Transverse colon (tissue), 4 donors: ENCODE data around the gene SLC44A4. TPM values are rescaled to one million over a fixed set of nuclear protein-coding genes. Genes with fewer than 3 reads are reported as not detected.
"Not testable (repeated sequence)": the region's sequence is repeated elsewhere in the genome, so short reads cannot be mapped to it uniquely, and the experiment has no call there.

Experiments
- DNase-seq: peaks from one replicate; pipeline ENCODE4 v3.0.0-alpha.2; 2019
- H3K27ac ChIP-seq, 4 donors: fragments of 200-600 bp; sonication (generic); 2 replicates each; pipeline ENCODE4 v1.5.1; 2016 to 2018; ENCODE audit warnings: inconsistent platforms in 4 of 4
- H3K27me3 ChIP-seq: fragments of 200-600 bp; sonication (generic); 2 replicates; pipeline ENCODE4 v1.5.1; 2017; ENCODE audit warnings: inconsistent platforms
- H3K36me3 ChIP-seq, 4 donors: fragments of 200-600 bp; sonication (generic); 2 replicates each; pipeline ENCODE4 v1.5.1; 2017 to 2019; ENCODE audit warnings: inconsistent platforms in 4 of 4
- H3K4me1 ChIP-seq, 4 donors: fragments of 200-600 bp; sonication (generic); 2 replicates each; pipeline ENCODE4 v1.5.1; 2017 to 2020; ENCODE audit warnings: inconsistent platforms in 4 of 4
- H3K4me3 ChIP-seq, 4 donors: fragments of 200-600 bp; sonication (generic); 1 replicate in 1 of 4; 2 replicates in 3 of 4; pipeline versions ENCODE4 v1.5.1 to v1.6.1; 2017 to 2019; ENCODE audit warnings: inconsistent platforms in 4 of 4
- H3K9me3 ChIP-seq, 2 donors: fragments of 200-600 bp; sonication (generic); 2 replicates each; pipeline ENCODE4 v1.5.1; 2017 to 2019; ENCODE audit warnings: inconsistent platforms in 2 of 2
- EP300 ChIP-seq: sonication (generic); formaldehyde crosslinking; IDR thresholded peaks from one replicate; pipeline ENCODE4 v1.6.1; 2017; ENCODE audit warnings: antibody characterized with exemption, low read depth
- POLR2A ChIP-seq: fragments of 450-650 bp; IDR thresholded peaks from one replicate; pipeline ENCODE4 v1.6.1; 2016; ENCODE audit warnings: antibody characterized with exemption, mild to moderate bottlenecking, moderate library complexity
- POLR2AphosphoS5 ChIP-seq, 3 donors: sonication (generic); formaldehyde crosslinking; IDR thresholded peaks; one replicate each; pipeline ENCODE4 v1.6.1; 2016; ENCODE audit warnings: antibody characterized with exemption in 3 of 3
- WGBS, 2 donors: methylation state at CpG; one replicate each; pipeline ENCODE4 v1.1.5; 2018; ENCODE audit warnings: low coverage in 1 of 2; 5-methylcytosine and 5-hydroxymethylcytosine counted together
- in situ Hi-C, 4 donors: fragments of 200-750 bp; cut with MboI; loops; one replicate each; pipeline versions ENCODE4 v1.15.0 to v1.15.1; 2017; ENCODE audit warnings: low sequenced_read_pairs in 3 of 4, low pct_ligation_motif_present in 1 of 4, low pct_unique_long_range_greater_than_20kb in 1 of 4
- intact Hi-C: fragments of 100-400 bp; cut with DNase I; formaldehyde crosslinking; loops from one replicate; pipeline ENCODE4 v1.15.1; 2023; ENCODE audit warnings: low total_unique reads
- total RNA-seq, 4 donors: library from RNA; depleted of rRNA; stranded (reverse); fragments of >200 nt; gene quantifications; one replicate each; pipeline ENCODE4 v1.1.0, GENCODE V29; 2016
- TF ChIP-seq, protein P1 (sequence below), 5 experiments: fragments of 200-600 bp in 3 of 5; fragments of 450-650 bp in 2 of 5; sonication (generic) in 3 of 5; IDR thresholded peaks; 1 replicate in 2 of 5; 2 replicates in 3 of 5; pipeline ENCODE4 v1.5.1; 2016 to 2017; ENCODE audit warnings: antibody characterized with exemption in 5 of 5, inconsistent platforms in 3 of 5, mild to moderate bottlenecking in 2 of 5, moderate library complexity in 1 of 5

Gene SLC44A4
- total RNA-seq, 4 donors from 2014 or later = 149 to 734 (median 395) TPM

DNA sequence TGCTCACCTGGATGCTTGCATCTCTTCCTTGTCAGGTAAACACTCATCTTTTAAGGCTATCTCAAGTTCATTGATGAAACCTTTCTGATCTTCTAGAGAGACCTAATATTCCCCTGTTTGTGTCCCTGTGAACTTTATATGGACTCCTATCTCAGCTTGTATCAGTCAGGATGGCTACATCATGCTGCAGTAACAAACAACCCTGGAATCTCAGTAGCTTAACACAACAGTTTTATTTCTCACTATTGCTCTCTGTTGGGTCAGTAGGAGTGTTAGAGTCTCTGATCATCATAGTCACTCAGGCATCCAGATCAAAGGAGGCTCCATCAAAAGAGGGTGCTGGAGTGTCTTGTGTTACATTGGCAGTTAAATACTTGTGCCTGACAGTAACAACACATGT is 36.6 kb upstream of the SLC44A4 start:
- no peaks in the 10 kb centered on the region for H3K36me3 ChIP-seq
- no peaks in the 10 kb centered on the region for H3K27me3 ChIP-seq
- in situ Hi-C loops = no loop called here
- peaks cover 0 to 7% (median 0%) of the 10 kb centered on the region in 4 donors for H3K4me1 ChIP-seq
- DNase-seq = no peak
- no peak overlapping the region for H3K4me3 ChIP-seq
- intact Hi-C loops = no loop called here
- no peaks in the 10 kb centered on the region for H3K9me3 ChIP-seq
- no peak for TF ChIP-seq EP300
- no peak for TF ChIP-seq POLR2AphosphoS5 (IDR thresholded peaks at IDR 0.05)
- TF ChIP-seq, protein P1, sequence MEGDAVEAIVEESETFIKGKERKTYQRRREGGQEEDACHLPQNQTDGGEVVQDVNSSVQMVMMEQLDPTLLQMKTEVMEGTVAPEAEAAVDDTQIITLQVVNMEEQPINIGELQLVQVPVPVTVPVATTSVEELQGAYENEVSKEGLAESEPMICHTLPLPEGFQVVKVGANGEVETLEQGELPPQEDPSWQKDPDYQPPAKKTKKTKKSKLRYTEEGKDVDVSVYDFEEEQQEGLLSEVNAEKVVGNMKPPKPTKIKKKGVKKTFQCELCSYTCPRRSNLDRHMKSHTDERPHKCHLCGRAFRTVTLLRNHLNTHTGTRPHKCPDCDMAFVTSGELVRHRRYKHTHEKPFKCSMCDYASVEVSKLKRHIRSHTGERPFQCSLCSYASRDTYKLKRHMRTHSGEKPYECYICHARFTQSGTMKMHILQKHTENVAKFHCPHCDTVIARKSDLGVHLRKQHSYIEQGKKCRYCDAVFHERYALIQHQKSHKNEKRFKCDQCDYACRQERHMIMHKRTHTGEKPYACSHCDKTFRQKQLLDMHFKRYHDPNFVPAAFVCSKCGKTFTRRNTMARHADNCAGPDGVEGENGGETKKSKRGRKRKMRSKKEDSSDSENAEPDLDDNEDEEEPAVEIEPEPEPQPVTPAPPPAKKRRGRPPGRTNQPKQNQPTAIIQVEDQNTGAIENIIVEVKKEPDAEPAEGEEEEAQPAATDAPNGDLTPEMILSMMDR (IDR thresholded peaks at IDR 0.05) = no peak
- no peak for TF ChIP-seq POLR2A
- H3K27ac ChIP-seq = no peak overlapping the region

DNA sequence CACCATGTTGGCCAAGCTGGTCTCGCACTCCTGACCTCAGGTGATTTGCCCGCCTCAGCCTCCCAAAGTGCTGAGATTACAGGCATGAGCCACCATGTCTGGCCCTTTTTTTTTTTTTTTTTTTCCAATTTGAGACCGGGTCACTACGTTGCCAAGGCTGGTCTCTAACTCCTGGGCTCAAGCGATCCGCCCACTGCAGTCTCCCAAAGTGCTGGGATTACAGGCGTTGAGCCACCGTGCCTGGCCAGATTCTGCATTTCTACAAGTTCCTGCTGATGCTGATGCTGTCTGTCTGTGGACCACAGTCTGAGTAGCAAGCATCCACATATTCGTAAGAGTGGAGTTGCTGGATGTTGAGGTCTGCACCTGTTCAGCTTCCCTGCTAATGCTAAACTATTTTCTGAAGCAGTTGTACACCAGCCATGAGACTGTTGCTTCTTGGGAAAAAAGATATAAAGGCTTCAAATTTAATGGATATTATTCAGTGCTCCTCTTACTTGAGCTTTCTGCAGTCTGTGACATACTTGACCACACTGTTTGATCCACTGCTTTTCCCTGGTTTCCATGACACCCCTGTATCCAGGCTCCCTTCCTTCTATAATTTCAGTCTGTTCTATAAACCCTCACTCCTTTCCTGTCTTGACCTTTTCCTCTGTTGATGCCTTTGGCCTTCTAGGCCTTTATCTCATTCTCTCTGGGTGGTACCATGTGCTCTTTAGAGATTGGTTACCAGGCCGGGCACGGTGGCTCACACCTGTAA is 33.2 kb upstream of the SLC44A4 start:
- in situ Hi-C loops = no loop called here

DNA sequence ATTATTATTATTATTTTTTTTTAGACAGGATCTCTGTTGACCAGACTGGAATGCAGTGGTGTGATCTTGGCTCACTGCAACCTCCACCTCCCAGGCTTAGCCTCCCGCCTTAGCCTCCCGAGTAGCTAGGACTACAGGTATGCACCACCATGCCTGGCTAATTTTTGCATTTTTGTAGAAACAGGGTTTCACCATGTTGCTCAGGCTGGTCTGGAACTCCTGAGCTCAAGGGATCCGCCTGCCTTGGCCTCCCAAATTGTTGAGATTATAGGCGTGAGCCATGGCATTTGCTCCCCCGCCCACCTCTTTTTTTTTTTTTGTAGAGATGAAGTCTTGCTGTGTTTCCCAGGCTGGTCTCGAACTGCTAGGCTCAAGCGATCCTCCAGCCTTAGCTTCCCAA is 30.5 kb upstream of the SLC44A4 start:
- in situ Hi-C loops = loop anchor here in 1 of 4 donors (10.0 kb wide), 1 partner anchor 46 kb away; the partner anchor contains the start of genes NELFE and SKIC2
- H3K9me3 ChIP-seq, intact Hi-C loops, H3K4me3 ChIP-seq, H3K27me3 ChIP-seq, H3K27ac ChIP-seq, H3K36me3 ChIP-seq, DNase-seq, H3K4me1 ChIP-seq: not testable (repeated sequence)
- 76 to 89% methylated on average over 4 to 7 of the region's 7 CpGs for WGBS, 2 donors

More for the DNA sequence above, 33.2 kb upstream of the SLC44A4 start:
- no peak for TF ChIP-seq EP300
- no peak for TF ChIP-seq POLR2AphosphoS5 (IDR thresholded peaks at IDR 0.05)
- TF ChIP-seq, protein P1 (IDR thresholded peaks at IDR 0.05) = no peak
- TF ChIP-seq POLR2A = no peak
- 77 to 84% methylated on average over 7 to 11 of the region's 11 CpGs for WGBS, 2 donors
- no peaks in the 10 kb centered on the region for H3K9me3 ChIP-seq
- H3K36me3 ChIP-seq = no peaks in the 10 kb centered on the region
- H3K27ac ChIP-seq = no peak overlapping the region
- peaks cover 0 to 7% (median 0%) of the 10 kb centered on the region in 4 donors for H3K4me1 ChIP-seq
- intact Hi-C loops = no loop called here
- H3K4me3 ChIP-seq = no peak overlapping the region
- H3K27me3 ChIP-seq = no peaks in the 10 kb centered on the region
- no peak for DNase-seq

DNA sequence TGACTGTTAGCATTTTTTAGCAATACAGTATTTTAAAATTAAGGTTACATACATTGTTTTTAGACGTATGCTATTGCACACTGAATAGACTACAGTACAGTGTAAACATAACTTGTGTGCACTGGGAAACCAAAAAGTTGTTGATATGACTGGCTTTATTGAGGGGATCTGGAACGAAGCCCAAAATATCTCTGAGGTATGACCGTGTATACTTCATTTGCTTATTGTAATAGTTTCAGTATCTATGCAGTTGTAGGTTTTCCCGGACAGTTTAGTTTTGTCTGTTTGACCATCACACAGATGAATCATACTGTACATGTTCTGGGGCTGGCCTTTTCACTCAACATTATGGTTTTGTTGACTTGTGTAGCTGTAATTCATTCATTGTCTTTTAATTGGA is 30.0 kb upstream of the SLC44A4 start:
- no peak for DNase-seq
- in situ Hi-C loops (loop anchor here in 1 of 4 donors (10.0 kb wide), 1 partner anchor 46 kb away; the partner anchor contains the start of genes NELFE and SKIC2), intact Hi-C loops (no loop called here)
- Histone ChIP-seq H3K4me1 (peaks cover 0 to 7% (median 0%) of the 10 kb centered on the region in 4 donors), H3K27me3 (no peaks in the 10 kb centered on the region), H3K27ac (no peak overlapping the region), H3K36me3 (no peaks in the 10 kb centered on the region), H3K9me3 (no peaks in the 10 kb centered on the region), H3K4me3 (no peak overlapping the region)
- WGBS, 2 donors = 8 to 22% methylated on average over 4 of the region's 4 CpGs
- TF ChIP-seq EP300 (no peak), POLR2A (no peak)

DNA sequence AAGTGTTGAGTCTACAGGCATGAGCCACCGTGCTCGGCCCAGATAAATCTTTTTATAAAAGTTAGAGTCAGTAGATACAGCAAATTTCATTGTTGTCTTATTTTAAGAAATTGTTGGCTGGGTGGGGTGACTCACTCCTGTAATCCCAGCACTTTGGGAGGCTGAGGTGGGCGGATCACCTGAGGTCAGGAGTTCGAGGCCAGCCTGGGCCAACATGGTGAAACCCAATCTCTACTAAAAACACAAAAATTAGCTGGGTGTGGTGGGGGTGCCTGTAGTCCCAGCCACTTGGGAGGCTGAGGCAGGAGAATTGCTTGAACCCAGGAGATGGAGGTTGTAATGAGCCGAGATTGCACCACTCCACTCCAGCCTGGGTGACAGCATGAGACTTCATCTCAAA is 29.5 kb upstream of the SLC44A4 start:
- H3K27me3 ChIP-seq, H3K9me3 ChIP-seq, H3K4me3 ChIP-seq, intact Hi-C loops, H3K4me1 ChIP-seq, H3K36me3 ChIP-seq, DNase-seq, H3K27ac ChIP-seq: not testable (repeated sequence)
- 40 to 80% methylated on average over 1 to 5 of the region's 5 CpGs for WGBS, 2 donors
- in situ Hi-C loops = loop anchor here in 1 of 4 donors (10.0 kb wide), 1 partner anchor 47 kb away; the partner anchor contains the start of genes NELFE and SKIC2
